HCT116 (cell line): ENCODE measurements around the gene ATM. TPM values are rescaled to one million over a fixed set of nuclear protein-coding genes. Genes with fewer than 3 reads are reported as not detected.

Experiments used
- ATAC-seq: fragments of 200-7000 bp; cut with Tn5 transposase; 2 replicates; pipeline ENCODE4 v1.9.1; 2020; ENCODE audit warnings: mild to moderate bottlenecking, moderate library complexity
- BruUV-seq: library from RNA; stranded (reverse); fragments of 400-500 nt; replicated peaks from 2 replicates; lab custom pipeline; 2021; lab: Mats Ljungman, UMichigan
- CTCF ChIA-PET: fragments of 300-600 bp; sonication (Branson Sonifier 250); formaldehyde crosslinking; loops from one replicate; lab custom pipeline; 2021; ENCODE audit warnings: antibody characterized with exemption; lab: Charles Lee
- POLR2A ChIA-PET: fragments of 300-600, 350-600 bp; sonication (Branson Sonifier 250); formaldehyde crosslinking; loops from one replicate; lab custom pipeline; 2021; ENCODE audit warnings: antibody characterized with exemption; lab: Charles Lee
- RAD21 ChIA-PET, 2 experiments: fragments of 300-600 bp; sonication (Branson Sonifier 250); formaldehyde crosslinking; loops; one replicate each; lab custom pipeline; 2023; ENCODE audit warnings: low total read pairs in 2 of 2; ENCODE audit not compliant: uncharacterized antibody in 2 of 2, unreplicated experiment in 2 of 2, low non-redundant PET in 1 of 2; lab: Charles Lee
- DNase-seq: peaks from one replicate; pipeline ENCODE4 v3.0.0-alpha.2; 2010; ENCODE audit warnings: low read depth, low spot score
- H2AFZ ChIP-seq: fragments of 200-600 bp; shearing (Covaris generic), sonication (generic); 2 replicates; pipeline ENCODE4 v1.6.1; 2017; ENCODE audit warnings: low read depth, mixed run types, mixed read lengths, antibody characterized with exemption, low read length; ENCODE audit not compliant: poor library complexity, severe bottlenecking
- H3K27ac ChIP-seq: 2 replicates; pipeline ENCODE4 v1.5.1; 2012; ENCODE audit warnings: low read depth, low read length
- H3K27me3 ChIP-seq: fragments of 200-600 bp; sonication (generic); 2 replicates; pipeline ENCODE4 v1.6.1; 2016; ENCODE audit warnings: mixed run types, low read length, mixed read lengths; ENCODE audit not compliant: insufficient read depth
- H3K36me3 ChIP-seq, 2 experiments: fragments of 200-500 bp in 1 of 2; fragments of 200-600 bp in 1 of 2; sonication (Bioruptor generic) in 1 of 2; sonication (generic) in 1 of 2; 2 replicates each; pipeline versions ENCODE4 v1.5.1 to v1.6.1; 2014 to 2016; ENCODE audit warnings: low read length in 2 of 2, inconsistent platforms in 1 of 2, mixed read lengths in 1 of 2, mixed run types in 1 of 2; ENCODE audit not compliant: insufficient read depth in 2 of 2, control insufficient read depth in 1 of 2
- H3K4me1 ChIP-seq, 2 experiments: fragments of 200-600 bp in 1 of 2; sonication (generic) in 1 of 2; 2 replicates each; pipeline versions ENCODE4 v1.5.1 to v1.6.1; 2012 to 2017; ENCODE audit warnings: low read length in 2 of 2, inconsistent platforms in 1 of 2, mild to moderate bottlenecking in 1 of 2, mixed read lengths in 1 of 2, mixed run types in 1 of 2, moderate library complexity in 1 of 2; ENCODE audit not compliant: insufficient read depth in 2 of 2, control insufficient read depth in 1 of 2
- H3K4me2 ChIP-seq: fragments of 200-600 bp; sonication (generic); 2 replicates; pipeline ENCODE4 v1.6.1; 2017; ENCODE audit warnings: mixed run types, low read length, mixed read lengths
- H3K4me3 ChIP-seq, 2 experiments: fragments of 200-600 bp in 1 of 2; sonication (generic) in 1 of 2; replicated peaks in 1 of 2; 2 replicates each; pipeline ENCODE4 v1.5.1; 2011 to 2016; ENCODE audit warnings: low read length in 2 of 2, control low read depth in 1 of 2, low read depth in 1 of 2, mild to moderate bottlenecking in 1 of 2, mixed read lengths in 1 of 2, mixed run types in 1 of 2
- H3K79me2 ChIP-seq: fragments of 200-600 bp; sonication (generic); 2 replicates; pipeline ENCODE4 v1.6.1; 2017; ENCODE audit warnings: mild to moderate bottlenecking, mixed run types, low read length, moderate library complexity, mixed read lengths; ENCODE audit not compliant: insufficient read depth
- H3K9ac ChIP-seq: fragments of 200-600 bp; sonication (generic); 2 replicates; pipeline ENCODE4 v1.6.1; 2016; ENCODE audit warnings: low read length, mixed read lengths
- H3K9me2 ChIP-seq: fragments of 200-600 bp; sonication (generic), shearing (Covaris generic); 2 replicates; pipeline ENCODE4 v1.6.1; 2017; ENCODE audit warnings: mixed run types, mild to moderate bottlenecking, moderate library complexity; ENCODE audit not compliant: insufficient read depth
- H3K9me3 ChIP-seq, 2 experiments: fragments of 200-500 bp in 1 of 2; fragments of 200-600 bp in 1 of 2; sonication (Bioruptor generic) in 1 of 2; sonication (generic) in 1 of 2; 2 replicates each; pipeline ENCODE4 v1.6.1; 2014 to 2017; ENCODE audit warnings: low read length in 2 of 2, mixed read lengths in 2 of 2, inconsistent platforms in 1 of 2, low read depth in 1 of 2, mild to moderate bottlenecking in 1 of 2, mixed run types in 1 of 2, moderate library complexity in 1 of 2; ENCODE audit not compliant: control insufficient read depth in 1 of 2, insufficient read depth in 1 of 2
- H4K20me1 ChIP-seq: fragments of 200-600 bp; sonication (generic), shearing (Covaris generic); 2 replicates; pipeline ENCODE4 v1.6.1; 2017; ENCODE audit warnings: mixed run types, mild to moderate bottlenecking, moderate library complexity; ENCODE audit not compliant: insufficient read depth
- CBX3 ChIP-seq: IDR thresholded peaks from 2 replicates; pipeline ENCODE4 v1.6.1; 2012; ENCODE audit warnings: low read depth
- CEBPB ChIP-seq: IDR thresholded peaks from 2 replicates; pipeline ENCODE4 v1.6.1; 2012; ENCODE audit warnings: low read depth
- EGR1 ChIP-seq: IDR thresholded peaks from 2 replicates; pipeline ENCODE4 v1.6.1; 2012; ENCODE audit warnings: low read depth
- ELF1 ChIP-seq: IDR thresholded peaks from 2 replicates; pipeline ENCODE4 v1.6.1; 2012; ENCODE audit warnings: low read depth, borderline replicate concordance
- EZH2 ChIP-seq: fragments of 200-600 bp; sonication (generic); IDR thresholded peaks from 2 replicates; pipeline ENCODE4 v1.6.1; 2017; ENCODE audit warnings: antibody characterized with exemption, mixed run types
- EZH2phosphoT487 ChIP-seq: fragments of 200-600 bp; IDR thresholded peaks from 2 replicates; pipeline ENCODE4 v1.6.1; 2018; ENCODE audit warnings: antibody characterized with exemption, borderline replicate concordance
- FOSL1 ChIP-seq: IDR thresholded peaks from 2 replicates; pipeline ENCODE4 v1.6.1; 2012; ENCODE audit warnings: low read depth
- JUND ChIP-seq: IDR thresholded peaks from 2 replicates; pipeline ENCODE4 v1.6.1; 2012
- POLR2A ChIP-seq: IDR thresholded peaks from 2 replicates; pipeline ENCODE4 v1.7.0; 2011; ENCODE audit warnings: borderline replicate concordance; ENCODE audit not compliant: insufficient read depth, insufficient read length; ENCODE audit errors: extremely low read depth
- RAD21 ChIP-seq: IDR thresholded peaks from 2 replicates; pipeline ENCODE4 v1.6.1; 2012; ENCODE audit warnings: low read depth, mild to moderate bottlenecking
- SIN3A ChIP-seq: IDR thresholded peaks from 2 replicates; pipeline ENCODE4 v1.6.1; 2012; ENCODE audit warnings: low read depth
- SRF ChIP-seq: IDR thresholded peaks from 2 replicates; pipeline ENCODE4 v1.6.1; 2012; ENCODE audit warnings: low read depth
- YY1 ChIP-seq: IDR thresholded peaks from 2 replicates; pipeline ENCODE4 v1.6.1; 2011; ENCODE audit warnings: low read length, low read depth, moderate library complexity, mild to moderate bottlenecking; ENCODE audit not compliant: insufficient replicate concordance; ENCODE audit errors: extremely low read depth
- ZFX ChIP-seq: fragments of 450-650 bp; IDR thresholded peaks from 2 replicates; pipeline ENCODE4 v1.6.1; 2017
- ZNF274 ChIP-seq: fragments of 200-500 bp; sonication (Bioruptor generic); IDR thresholded peaks from 2 replicates; pipeline ENCODE4 v1.6.1; 2014; ENCODE audit warnings: mild to moderate bottlenecking, low read depth, low read length, inconsistent platforms
- intact Hi-C: fragments of 100-400 bp; cut with micrococcal nuclease; formaldehyde crosslinking; loops from 2 replicates; pipeline ENCODE4 v1.10.0; 2022
- total RNA-seq: library from RNA; stranded (reverse); gene quantifications from one replicate; pipeline ENCODE4 v1.2.1, GENCODE V29; 2021; ENCODE audit not compliant: unreplicated experiment
- TF ChIP-seq, protein P1 (sequence below): IDR thresholded peaks from 2 replicates; pipeline ENCODE4 v1.6.1; 2012
- TF ChIP-seq, protein P2 (sequence below): IDR thresholded peaks from 2 replicates; pipeline ENCODE4 v1.6.1; 2011; ENCODE audit warnings: mild to moderate bottlenecking, low read length, moderate library complexity; ENCODE audit not compliant: insufficient replicate concordance; ENCODE audit errors: extremely low read depth
- TF ChIP-seq, protein P3 (sequence below), 3 experiments: fragments of 200-600 bp in 1 of 3; sonication (generic) in 1 of 3; IDR thresholded peaks in 2 of 3; conservative IDR thresholded peaks in 1 of 3; 2 replicates each; pipeline ENCODE4 v1.5.1; 2012 to 2017; ENCODE audit warnings: low read depth in 2 of 3, low read length in 2 of 3, antibody characterized with exemption in 1 of 3, borderline replicate concordance in 1 of 3, control low read depth in 1 of 3, mild to moderate bottlenecking in 1 of 3, mixed read lengths in 1 of 3, mixed run types in 1 of 3, moderate library complexity in 1 of 3; ENCODE audit not compliant: insufficient read depth in 1 of 3

The ATM gene
- total RNA-seq, 1 experiment from 2014 or later = 32.2 TPM

DNA sequence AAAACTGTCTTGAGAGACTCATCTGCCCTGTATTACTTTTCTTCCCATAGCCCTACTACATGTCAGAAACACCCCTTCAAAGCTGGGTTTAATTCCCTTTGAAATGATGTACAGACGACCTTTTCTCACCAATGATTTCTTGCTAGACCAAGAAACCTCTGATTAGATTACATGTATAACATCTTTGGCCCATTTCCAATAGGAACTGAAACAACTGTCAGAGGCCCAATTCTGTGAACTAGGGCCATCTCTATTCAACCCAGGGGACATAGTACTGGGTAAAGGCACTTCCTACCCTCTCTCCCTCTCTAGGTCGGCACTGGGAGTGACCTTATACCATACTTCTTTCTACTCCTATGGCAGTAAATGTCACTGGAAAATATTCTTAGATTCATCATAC lies 19.8 kb upstream of the ATM start:
- Histone ChIP-seq H3K9ac (no peak overlapping the region), H3K4me2 (no peak overlapping the region)
- no peak for ATAC-seq
- no peak for TF ChIP-seq CBX3
- no peak for TF ChIP-seq ZNF274
- TF ChIP-seq, protein P1, sequence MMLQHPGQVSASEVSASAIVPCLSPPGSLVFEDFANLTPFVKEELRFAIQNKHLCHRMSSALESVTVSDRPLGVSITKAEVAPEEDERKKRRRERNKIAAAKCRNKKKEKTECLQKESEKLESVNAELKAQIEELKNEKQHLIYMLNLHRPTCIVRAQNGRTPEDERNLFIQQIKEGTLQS = no peak
- TF ChIP-seq SIN3A = no peak
- TF ChIP-seq, protein P2, sequence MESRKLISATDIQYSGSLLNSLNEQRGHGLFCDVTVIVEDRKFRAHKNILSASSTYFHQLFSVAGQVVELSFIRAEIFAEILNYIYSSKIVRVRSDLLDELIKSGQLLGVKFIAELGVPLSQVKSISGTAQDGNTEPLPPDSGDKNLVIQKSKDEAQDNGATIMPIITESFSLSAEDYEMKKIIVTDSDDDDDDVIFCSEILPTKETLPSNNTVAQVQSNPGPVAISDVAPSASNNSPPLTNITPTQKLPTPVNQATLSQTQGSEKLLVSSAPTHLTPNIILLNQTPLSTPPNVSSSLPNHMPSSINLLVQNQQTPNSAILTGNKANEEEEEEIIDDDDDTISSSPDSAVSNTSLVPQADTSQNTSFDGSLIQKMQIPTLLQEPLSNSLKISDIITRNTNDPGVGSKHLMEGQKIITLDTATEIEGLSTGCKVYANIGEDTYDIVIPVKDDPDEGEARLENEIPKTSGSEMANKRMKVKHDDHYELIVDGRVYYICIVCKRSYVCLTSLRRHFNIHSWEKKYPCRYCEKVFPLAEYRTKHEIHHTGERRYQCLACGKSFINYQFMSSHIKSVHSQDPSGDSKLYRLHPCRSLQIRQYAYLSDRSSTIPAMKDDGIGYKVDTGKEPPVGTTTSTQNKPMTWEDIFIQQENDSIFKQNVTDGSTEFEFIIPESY = no peak
- TF ChIP-seq SRF = no peak
- TF ChIP-seq, protein P3, sequence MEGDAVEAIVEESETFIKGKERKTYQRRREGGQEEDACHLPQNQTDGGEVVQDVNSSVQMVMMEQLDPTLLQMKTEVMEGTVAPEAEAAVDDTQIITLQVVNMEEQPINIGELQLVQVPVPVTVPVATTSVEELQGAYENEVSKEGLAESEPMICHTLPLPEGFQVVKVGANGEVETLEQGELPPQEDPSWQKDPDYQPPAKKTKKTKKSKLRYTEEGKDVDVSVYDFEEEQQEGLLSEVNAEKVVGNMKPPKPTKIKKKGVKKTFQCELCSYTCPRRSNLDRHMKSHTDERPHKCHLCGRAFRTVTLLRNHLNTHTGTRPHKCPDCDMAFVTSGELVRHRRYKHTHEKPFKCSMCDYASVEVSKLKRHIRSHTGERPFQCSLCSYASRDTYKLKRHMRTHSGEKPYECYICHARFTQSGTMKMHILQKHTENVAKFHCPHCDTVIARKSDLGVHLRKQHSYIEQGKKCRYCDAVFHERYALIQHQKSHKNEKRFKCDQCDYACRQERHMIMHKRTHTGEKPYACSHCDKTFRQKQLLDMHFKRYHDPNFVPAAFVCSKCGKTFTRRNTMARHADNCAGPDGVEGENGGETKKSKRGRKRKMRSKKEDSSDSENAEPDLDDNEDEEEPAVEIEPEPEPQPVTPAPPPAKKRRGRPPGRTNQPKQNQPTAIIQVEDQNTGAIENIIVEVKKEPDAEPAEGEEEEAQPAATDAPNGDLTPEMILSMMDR (IDR thresholded peaks at IDR 0.05 in 2 of 3, conservative IDR thresholded peaks at IDR 0.05 in 1 of 3; ENCODE audit: borderline replicate concordance in 1 of 3, insufficient read depth in 1 of 3, low read depth in 2 of 3, low read length in 2 of 3) = no peak
- TF ChIP-seq ZFX = no peak
- TF ChIP-seq RAD21 = no peak
- no peak for TF ChIP-seq CEBPB
- no peak for TF ChIP-seq YY1
- no peak for TF ChIP-seq EZH2
- TF ChIP-seq EZH2phosphoT487 = no peak
- TF ChIP-seq EGR1 = no peak
- TF ChIP-seq FOSL1 = no peak
- no peak for TF ChIP-seq POLR2A
- no peak for TF ChIP-seq JUND
- TF ChIP-seq ELF1 = no peak
- TF ChIP-seq, all 23 proteins: peak for 0
- no TSS peak for BruUV-seq
- POLR2A ChIA-PET = no interaction called here
- H3K27me3 ChIP-seq = no peaks in the 10 kb centered on the region
- CTCF ChIA-PET = no interaction called here
- peaks cover 74% of the 10 kb centered on the region for H3K79me2 ChIP-seq
- intact Hi-C loops = no loop called here
- DNase-seq = no peak
- H3K9me3 ChIP-seq = 0 out of 4 replicates have a peak, but pooled peaks cover 0 to 5% of the 10 kb centered on the region in 2 experiments
- H4K20me1 ChIP-seq = no peaks in the 10 kb centered on the region
- H2AFZ ChIP-seq = no peak overlapping the region
- RAD21 ChIA-PET = no interaction called here
- no peak overlapping the region for H3K4me3 ChIP-seq
- no peaks in the 10 kb centered on the region for H3K9me2 ChIP-seq
- H3K36me3 ChIP-seq = peaks cover 1 to 29% of the 10 kb centered on the region in 2 experiments; a peak in 3 of 4 replicates
- no peak overlapping the region for H3K27ac ChIP-seq
- H3K4me1 ChIP-seq = peaks cover 0 to 10% of the 10 kb centered on the region in 2 experiments; a peak in 1 of 4 replicates
